ENCODE measurements around the gene HOXB1.
A peak's percentile ranks its signal among the peaks of the same experiment; 100 is the strongest.

The HOXB1 gene

GRCh38 chr17:48553826-48554225, 23.0 kb upstream of the HOXB1 start:
- no peak for DNase-seq

GRCh38 chr17:48553190-48553547, 22.4 kb upstream of the HOXB1 start:
- no peak for DNase-seq

GRCh38 chr17:48552466-48553189, 21.8 kb upstream of the HOXB1 start:
- no peak for DNase-seq

- DNase-seq, result no peak
Measured at GRCh38 chr17:48551596-48552465, 21.0 kb upstream of the HOXB1 start.

GRCh38 chr17:48551214-48551555, 20.4 kb upstream of the HOXB1 start:
- no peak for DNase-seq

GRCh38 chr17:48550502-48551213, 19.8 kb upstream of the HOXB1 start:
- DNase-seq, result no peak

GRCh38 chr17:48549914-48550501, 19.2 kb upstream of the HOXB1 start:
- no peak for DNase-seq

GRCh38 chr17:48549281-48549630, 18.4 kb upstream of the HOXB1 start:
- no peak for DNase-seq

GRCh38 chr17:48548523-48549280, 17.9 kb upstream of the HOXB1 start:
- no peak for DNase-seq

- no peak for DNase-seq
Measured at GRCh38 chr17:48547808-48548522, 17.2 kb upstream of the HOXB1 start.

- peak; percentile 92 for DNase-seq
Measured at GRCh38 chr17:48546924-48547807, 16.4 kb upstream of the HOXB1 start.

GRCh38 chr17:48546137-48546923, 15.5 kb upstream of the HOXB1 start:
- DNase-seq, result no peak

- DNase-seq, result no peak
Measured at GRCh38 chr17:48545539-48545938, 14.7 kb upstream of the HOXB1 start.

GRCh38 chr17:48545022-48545375, 14.2 kb upstream of the HOXB1 start, which contains the start of gene HOXB2:
Gene HOXB2 (minus strand): TSS chr17:48545109. CDS start chr17:48544911, 198 bp downstream.
- DNase-seq, result no peak

GRCh38 chr17:48544349-48545021, 13.7 kb upstream of the HOXB1 start:
- no peak for DNase-seq

GRCh38 chr17:48543854-48544348, 13.1 kb upstream of the HOXB1 start:
- DNase-seq, result no peak

GRCh38 chr17:48543107-48543853, 12.5 kb upstream of the HOXB1 start:
- DNase-seq, result no peak

GRCh38 chr17:48542698-48543106, 11.9 kb upstream of the HOXB1 start:
- no peak for DNase-seq

Data from NCI-H187 treated with DMSO at 0.1 percent for 48 hours (cell line).